ENCODE measurements around the gene TGM1.
"Not testable (repeated sequence)": the region's sequence is repeated elsewhere in the genome, so short reads cannot be mapped to it uniquely, and the experiment has no call there.

TGM1 gene

GRCh38 chr14:24247422-24247821 is 15.6 kb downstream of the TGM1 start:
- H3K27ac ChIP-seq: peak overlapping the region; percentile 43
- POLR2A ChIA-PET (ENCODE audit: low non-redundant PET): interaction anchor here (0.7 kb wide), 1 partner anchor 10 kb away, joined by 3 read pairs; no protein-coding TSS in a partner anchor
- CTCF ChIA-PET: interaction anchor here (0.7 kb wide), 3 partner anchors 22 to 67 kb away, joined by 3 to 4 read pairs (median 4); no protein-coding TSS in a partner anchor
- TF ChIP-seq CTCF (conservative IDR thresholded peaks at IDR 0.05; ENCODE audit: low read depth): no peak
- DNase-seq (ENCODE audit: low spot score): no peak

GRCh38 chr14:24246765-24247212 is 16.2 kb downstream of the TGM1 start:
- H3K27ac ChIP-seq: peak overlapping the region; percentile 43
- no peak for DNase-seq (ENCODE audit: low spot score)
- no peak for TF ChIP-seq CTCF (conservative IDR thresholded peaks at IDR 0.05; ENCODE audit: low read depth)
- ChIA-PET CTCF (interaction anchor here (0.7 to 1.6 kb wide), 3 partner anchors 23 to 68 kb away, joined by 3 to 5 read pairs (median 4); no protein-coding TSS in a partner anchor), POLR2A (ENCODE audit: low non-redundant PET) (interaction anchor here (0.7 kb wide), 1 partner anchor 21 kb away, joined by 3 read pairs; no protein-coding TSS in a partner anchor)

GRCh38 chr14:24245350-24245749 is 17.6 kb downstream of the TGM1 start:
- H3K27ac ChIP-seq: peak overlapping the region; percentile 23
- CTCF ChIA-PET: interaction anchor here (0.6 to 4.1 kb wide), 2 partner anchors 53 to 197 kb away, joined by 3 to 51 read pairs; partner anchors contain the start of genes DHRS1 and NOP9
- DNase-seq (ENCODE audit: low spot score); POLR2A ChIA-PET (ENCODE audit: low non-redundant PET): not testable (repeated sequence)

GRCh38 chr14:24243336-24243836 is 19.6 kb downstream of the TGM1 start:
- ChIA-PET POLR2A (ENCODE audit: low non-redundant PET) (interaction anchor here (0.7 to 2.8 kb wide), 6 partner anchors 12 to 56 kb away, joined by 3 to 17 read pairs (median 8); partner anchors contain the start of genes DHRS1, NOP9 and RABGGTA), CTCF (interaction anchor here (0.6 to 4.1 kb wide), 12 partner anchors 8 to 103 kb away, joined by 3 to 51 read pairs (median 4); partner anchors contain the start of genes CIDEB, DHRS1, LTB4R2 and NOP9)
- no peak for TF ChIP-seq CTCF (conservative IDR thresholded peaks at IDR 0.05; ENCODE audit: low read depth)
- DNase-seq (ENCODE audit: low spot score): no peak
- peak overlapping the region; percentile 97 for H3K27ac ChIP-seq

GRCh38 chr14:24241829-24242443 is 21.0 kb downstream of the TGM1 start:
- peak; percentile 97 for DNase-seq (ENCODE audit: low spot score)
- POLR2A ChIA-PET (ENCODE audit: low non-redundant PET): interaction anchor here (0.6 to 2.8 kb wide), 13 partner anchors 19 to 128 kb away, joined by 3 to 17 read pairs (median 4); partner anchors contain the start of genes DHRS1, EMC9, NOP9 and RABGGTA
- CTCF ChIA-PET: interaction anchor here (0.6 to 4.1 kb wide), 10 partner anchors 15 to 79 kb away, joined by 3 to 51 read pairs (median 4); partner anchors contain the start of genes DHRS1, LTB4R2, NOP9 and RABGGTA
- TF ChIP-seq CTCF (conservative IDR thresholded peaks at IDR 0.05; ENCODE audit: low read depth): no peak
- peak overlapping the region; percentile 97 for H3K27ac ChIP-seq

- peak overlapping the region; percentile 97 for H3K27ac ChIP-seq
- DNase-seq (ENCODE audit: low spot score): no peak
- POLR2A ChIA-PET (ENCODE audit: low non-redundant PET): no interaction called here
- TF ChIP-seq CTCF (conservative IDR thresholded peaks at IDR 0.05; ENCODE audit: low read depth): no peak
- CTCF ChIA-PET: no interaction called here
Measured at GRCh38 chr14:24240110-24240918, 22.7 kb downstream of the TGM1 start.

Measured in RWPE1 (cell line).